RWPE2 (cell line): ENCODE measurements around the gene DNAJB2.
A peak's percentile ranks its signal among the peaks of the same experiment; 100 is the strongest.

Experiments
- ATAC-seq: fragments of 200-7000 bp; cut with Tn5 transposase; 3 replicates; pipeline ENCODE4 v1.9.1; 2021; ENCODE audit warnings: low read depth
- DNase-seq: peaks from one replicate; pipeline ENCODE4 v3.0.0-alpha.2; 2020; ENCODE audit warnings: low spot score
- H3K27ac ChIP-seq: fragments of 450-650 bp; 2 replicates; pipeline ENCODE4 v1.5.1; 2017; ENCODE audit warnings: mild to moderate bottlenecking; ENCODE audit not compliant: poor library complexity, severe bottlenecking
- H3K27me3 ChIP-seq: fragments of 250-450 bp; sonication (Bioruptor Pico); 2 replicates; pipeline ENCODE4 v1.5.1; 2021; ENCODE audit warnings: mild to moderate bottlenecking, moderate library complexity; ENCODE audit not compliant: insufficient read depth, poor library complexity, severe bottlenecking
- H3K36me3 ChIP-seq: fragments of 250-450 bp; sonication (Bioruptor Pico); 2 replicates; pipeline ENCODE4 v1.5.1; 2020; ENCODE audit warnings: low read depth, mild to moderate bottlenecking, moderate library complexity
- H3K4me1 ChIP-seq: fragments of 250-450 bp; sonication (Bioruptor Pico); 2 replicates; pipeline ENCODE4 v1.5.1; 2021; ENCODE audit warnings: mild to moderate bottlenecking, moderate library complexity; ENCODE audit not compliant: insufficient read depth, poor library complexity, severe bottlenecking
- H3K4me3 ChIP-seq: fragments of 250-450 bp; sonication (Bioruptor Pico); 2 replicates; pipeline ENCODE4 v1.5.1; 2021; ENCODE audit warnings: mild to moderate bottlenecking, moderate library complexity; ENCODE audit not compliant: severe bottlenecking
- H3K9me3 ChIP-seq: fragments of 250-450 bp; sonication (Bioruptor Pico); 2 replicates; pipeline ENCODE4 v1.5.1; 2021; ENCODE audit warnings: mild to moderate bottlenecking, moderate library complexity; ENCODE audit not compliant: severe bottlenecking
- TF ChIP-seq, protein P1 (sequence below): fragments of 450-650 bp; IDR thresholded peaks from one replicate; pipeline ENCODE4 v1.5.1; 2017; ENCODE audit warnings: mild to moderate bottlenecking, moderate library complexity; ENCODE audit not compliant: poor library complexity, severe bottlenecking

Gene DNAJB2

DNA sequence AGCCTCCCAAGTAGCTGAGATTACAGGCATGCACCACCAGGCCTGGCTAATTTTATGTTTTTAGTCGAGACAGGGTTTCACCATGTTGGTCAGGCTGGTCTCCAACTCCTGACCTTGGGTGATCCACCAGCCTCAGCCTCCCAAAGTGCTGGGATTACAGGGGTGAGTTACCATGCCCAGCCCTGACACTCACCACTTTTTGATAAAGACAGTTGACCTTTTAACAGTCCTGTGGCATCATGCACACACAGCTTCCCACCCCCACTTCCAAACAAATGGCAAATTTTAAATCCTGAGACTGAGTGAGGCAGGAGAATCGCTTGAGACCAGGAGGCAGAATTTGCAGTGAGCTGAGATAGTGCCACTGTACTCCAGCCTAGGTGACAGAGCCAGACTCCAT lies 6.2 kb upstream of the DNAJB2 start:
- Histone ChIP-seq H3K4me3 (no peak overlapping the region), H3K27ac (peak overlapping the region; percentile 100), H3K4me1 (peaks cover 48% of the 10 kb centered on the region), H3K9me3 (no peaks in the 10 kb centered on the region), H3K36me3 (no peaks in the 10 kb centered on the region), H3K27me3 (no peaks in the 10 kb centered on the region)
- no peak for ATAC-seq
- no peak for DNase-seq
- TF ChIP-seq, protein P1, sequence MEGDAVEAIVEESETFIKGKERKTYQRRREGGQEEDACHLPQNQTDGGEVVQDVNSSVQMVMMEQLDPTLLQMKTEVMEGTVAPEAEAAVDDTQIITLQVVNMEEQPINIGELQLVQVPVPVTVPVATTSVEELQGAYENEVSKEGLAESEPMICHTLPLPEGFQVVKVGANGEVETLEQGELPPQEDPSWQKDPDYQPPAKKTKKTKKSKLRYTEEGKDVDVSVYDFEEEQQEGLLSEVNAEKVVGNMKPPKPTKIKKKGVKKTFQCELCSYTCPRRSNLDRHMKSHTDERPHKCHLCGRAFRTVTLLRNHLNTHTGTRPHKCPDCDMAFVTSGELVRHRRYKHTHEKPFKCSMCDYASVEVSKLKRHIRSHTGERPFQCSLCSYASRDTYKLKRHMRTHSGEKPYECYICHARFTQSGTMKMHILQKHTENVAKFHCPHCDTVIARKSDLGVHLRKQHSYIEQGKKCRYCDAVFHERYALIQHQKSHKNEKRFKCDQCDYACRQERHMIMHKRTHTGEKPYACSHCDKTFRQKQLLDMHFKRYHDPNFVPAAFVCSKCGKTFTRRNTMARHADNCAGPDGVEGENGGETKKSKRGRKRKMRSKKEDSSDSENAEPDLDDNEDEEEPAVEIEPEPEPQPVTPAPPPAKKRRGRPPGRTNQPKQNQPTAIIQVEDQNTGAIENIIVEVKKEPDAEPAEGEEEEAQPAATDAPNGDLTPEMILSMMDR = no peak

DNA sequence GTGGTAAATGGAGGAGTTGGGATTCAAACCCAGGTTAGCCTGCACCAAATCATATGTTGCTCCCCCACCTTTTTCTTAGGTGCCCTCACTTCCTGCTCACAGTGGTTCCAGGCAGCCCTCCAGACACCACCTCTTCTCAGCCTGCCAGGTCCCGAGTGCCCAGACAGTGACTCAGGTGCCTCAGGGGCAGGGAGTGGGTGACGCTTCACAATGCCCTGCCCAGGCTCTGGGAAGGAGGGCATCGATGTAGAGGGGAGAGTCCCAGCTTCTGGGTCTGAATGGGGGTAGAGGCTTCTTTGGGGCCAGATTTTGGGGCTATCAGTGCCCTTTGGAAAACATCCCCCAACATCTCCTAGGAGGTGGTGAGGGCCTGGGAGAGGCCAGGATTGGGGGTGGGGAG lies 5.2 kb upstream of the DNAJB2 start:
- Histone ChIP-seq H3K9me3 (no peaks in the 10 kb centered on the region), H3K27ac (peak overlapping the region; percentile 100), H3K4me3 (no peak overlapping the region), H3K36me3 (no peaks in the 10 kb centered on the region), H3K4me1 (peaks cover 57% of the 10 kb centered on the region), H3K27me3 (no peaks in the 10 kb centered on the region)
- DNase-seq = peak; percentile 95
- ATAC-seq = peak; percentile 81
- TF ChIP-seq, protein P1 = no peak

DNA sequence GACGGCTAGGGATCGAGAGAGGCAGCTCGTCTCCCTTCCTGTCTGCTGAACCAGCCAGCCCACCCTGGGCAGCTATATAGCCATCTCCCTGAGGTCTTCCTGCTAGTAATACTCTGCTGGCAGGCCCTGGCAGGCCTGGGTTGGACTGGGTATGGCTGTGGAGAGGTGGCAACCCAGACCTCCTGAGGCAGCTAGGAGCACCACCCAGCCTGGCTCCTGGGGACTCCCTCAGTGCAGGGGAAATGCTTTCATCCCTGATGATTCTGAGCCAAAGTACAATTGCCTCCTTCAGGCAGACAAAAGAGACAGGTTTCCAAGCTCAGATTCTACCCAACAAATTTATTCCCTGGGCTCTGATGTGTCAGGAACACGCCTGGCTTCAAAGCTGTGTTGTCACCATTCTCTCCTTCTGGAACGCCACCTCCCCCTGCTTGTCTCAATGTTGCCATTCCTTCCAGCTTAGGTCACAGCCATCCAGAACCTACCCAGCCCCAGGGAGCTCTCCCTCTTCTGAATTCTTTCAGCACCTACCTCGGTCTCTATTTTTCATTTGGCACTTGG lies 4.7 kb upstream of the DNAJB2 start:
- DNase-seq (no peak), ATAC-seq (peak; percentile 48)
- H3K4me1 ChIP-seq = peaks cover 53% of the 10 kb centered on the region
- H3K9me3 ChIP-seq = no peaks in the 10 kb centered on the region
- H3K27me3 ChIP-seq = no peaks in the 10 kb centered on the region
- peak overlapping the region; percentile 100 for H3K27ac ChIP-seq
- no peak overlapping the region for H3K4me3 ChIP-seq
- TF ChIP-seq, protein P1 = peak; percentile 8
- H3K36me3 ChIP-seq = no peaks in the 10 kb centered on the region

DNA sequence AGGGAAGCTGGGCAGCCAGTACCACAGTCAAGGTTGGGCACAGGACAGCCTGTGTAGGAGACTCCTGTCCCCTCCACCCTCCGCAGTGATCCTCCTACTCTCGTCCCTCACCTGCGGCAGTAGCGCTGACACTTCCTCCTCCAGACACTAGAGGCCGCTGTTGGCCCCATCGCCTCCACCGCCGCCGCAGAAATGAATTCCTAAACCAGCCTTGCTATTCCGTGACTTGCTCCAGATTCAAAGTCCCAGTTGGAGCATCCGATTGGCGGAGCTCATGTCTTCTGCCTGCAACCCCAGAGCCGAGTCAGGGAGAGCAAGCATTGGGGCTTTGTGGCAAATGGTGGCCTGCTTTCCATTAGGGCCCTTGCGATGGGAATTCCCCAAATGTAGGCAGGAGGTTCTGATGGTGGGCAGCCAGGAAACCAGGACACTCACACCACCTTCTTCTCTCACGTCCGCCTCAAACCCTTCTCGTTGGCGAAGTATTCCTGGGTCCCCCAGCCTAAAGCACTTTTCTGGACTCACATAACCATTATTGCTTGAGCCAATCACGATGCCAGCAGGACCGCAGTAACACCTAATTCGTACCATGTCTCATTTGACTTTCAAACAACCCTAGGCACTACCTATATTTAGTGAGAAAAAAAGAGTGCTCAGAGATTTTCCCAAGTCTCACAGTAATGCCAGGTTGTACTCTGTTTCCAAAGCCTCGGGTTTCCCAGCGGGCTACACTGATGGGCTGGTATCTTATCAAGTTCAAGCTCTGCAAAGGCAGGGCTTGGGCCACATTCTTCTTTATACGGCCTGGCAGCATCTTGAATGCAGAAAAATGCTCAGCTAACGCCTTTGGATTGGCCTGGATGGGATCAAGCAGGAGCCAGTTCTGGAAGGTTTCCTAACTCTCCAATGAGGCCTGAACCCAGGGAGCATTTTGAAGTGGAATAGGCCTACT lies 1.2 kb upstream of the DNAJB2 start:
- ATAC-seq (peak; percentile 5; the same call in 1 of the 3 replicates), DNase-seq (no peak)
- Histone ChIP-seq H3K4me3 (no peak overlapping the region), H3K9me3 (no peaks in the 10 kb centered on the region), H3K36me3 (peaks cover 22% of the 10 kb centered on the region), H3K27ac (peak overlapping the region; percentile 100), H3K27me3 (no peaks in the 10 kb centered on the region), H3K4me1 (peaks cover 47% of the 10 kb centered on the region)
- TF ChIP-seq, protein P1 = peak; percentile 97
